Renal cortical epithelial cell (primary cell): Measurements from ENCODE around the gene UVSSA. TPM values are rescaled to one million over a fixed set of nuclear protein-coding genes. Genes with fewer than 3 reads are reported as not detected.

Experiments
- DNase-seq: peaks from one replicate; pipeline ENCODE4 v3.0.0-alpha.2; 2011; ENCODE audit warnings: low read depth
- total RNA-seq: library from RNA; depleted of rRNA; stranded (reverse); fragments of >200 nt; gene quantifications from 2 replicates; pipeline ENCODE4 v1.2.3, GENCODE V29; 2014

Gene UVSSA
- 4.7 and 10.9 TPM in 2 replicates for total RNA-seq

GRCh38 chr4:1346781-1347409 lies at the start of gene UVSSA:
Gene UVSSA (plus strand): TSS chr4:1347208. CDS start chr4:1348092, 884 bp downstream.
- DNase-seq, result peak; percentile 95

DNA sequence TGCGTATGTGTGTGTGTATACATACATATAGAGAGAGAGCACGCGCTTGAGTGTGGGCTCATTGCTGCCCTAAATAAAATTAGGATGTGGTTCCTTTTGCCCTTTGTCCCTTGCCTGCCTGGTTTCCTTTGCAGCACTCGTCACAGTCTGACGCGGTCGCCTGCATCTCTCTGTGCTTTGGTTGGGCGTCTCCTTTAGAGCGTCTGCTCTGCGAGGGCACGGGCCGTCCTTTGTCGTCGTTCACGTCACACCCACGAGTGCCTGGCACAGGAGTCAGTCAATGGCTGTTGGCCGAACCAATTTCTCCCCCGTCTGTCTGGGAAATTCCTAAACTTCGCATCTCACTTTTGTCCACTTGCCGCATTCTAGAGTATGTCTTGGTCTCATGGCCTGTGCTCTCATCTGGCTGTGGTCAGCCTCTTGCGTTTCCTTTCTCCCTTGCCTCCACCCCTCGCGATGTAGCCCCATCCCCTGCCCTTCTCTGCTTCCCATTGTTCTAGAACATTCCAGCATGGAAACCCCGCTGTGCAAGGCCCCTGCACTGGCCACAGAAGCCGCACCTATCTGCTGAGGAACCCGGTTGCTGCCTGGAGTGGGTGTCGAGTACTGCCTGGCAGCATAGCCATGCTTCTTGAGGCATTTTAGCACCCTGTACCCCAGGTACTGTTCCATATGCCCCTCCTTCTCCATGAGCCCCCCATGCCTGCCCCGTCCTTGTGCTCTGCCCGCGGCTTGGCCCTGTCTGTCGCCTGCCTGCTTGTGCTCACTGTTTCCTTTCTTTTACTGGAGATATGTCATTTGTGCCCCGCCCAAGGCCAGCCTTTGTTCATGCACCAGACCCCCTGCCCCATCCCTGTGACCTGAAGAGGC lies 49.3 kb upstream of the UVSSA start:
- no peak for DNase-seq

DNA sequence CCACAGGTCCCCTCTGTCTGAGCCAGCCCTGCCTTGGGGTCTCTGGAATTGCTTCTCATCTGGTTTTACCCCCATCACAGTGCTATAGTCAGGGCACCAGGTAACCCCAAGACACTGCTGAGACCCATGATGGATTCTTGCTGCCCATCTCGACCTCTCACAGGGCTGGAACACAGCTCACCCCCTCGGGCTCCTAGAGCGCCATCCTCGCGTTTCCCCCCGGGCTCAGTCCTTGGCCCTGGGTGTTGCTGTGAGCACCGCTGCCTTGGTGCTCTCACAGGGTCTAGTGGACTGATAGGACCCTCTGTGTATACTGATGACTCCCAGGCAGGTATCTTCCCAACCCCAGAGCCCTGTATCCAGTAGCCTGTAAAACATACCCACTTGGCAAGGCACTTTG lies 48.5 kb upstream of the UVSSA start:
- DNase-seq, result no peak

DNA sequence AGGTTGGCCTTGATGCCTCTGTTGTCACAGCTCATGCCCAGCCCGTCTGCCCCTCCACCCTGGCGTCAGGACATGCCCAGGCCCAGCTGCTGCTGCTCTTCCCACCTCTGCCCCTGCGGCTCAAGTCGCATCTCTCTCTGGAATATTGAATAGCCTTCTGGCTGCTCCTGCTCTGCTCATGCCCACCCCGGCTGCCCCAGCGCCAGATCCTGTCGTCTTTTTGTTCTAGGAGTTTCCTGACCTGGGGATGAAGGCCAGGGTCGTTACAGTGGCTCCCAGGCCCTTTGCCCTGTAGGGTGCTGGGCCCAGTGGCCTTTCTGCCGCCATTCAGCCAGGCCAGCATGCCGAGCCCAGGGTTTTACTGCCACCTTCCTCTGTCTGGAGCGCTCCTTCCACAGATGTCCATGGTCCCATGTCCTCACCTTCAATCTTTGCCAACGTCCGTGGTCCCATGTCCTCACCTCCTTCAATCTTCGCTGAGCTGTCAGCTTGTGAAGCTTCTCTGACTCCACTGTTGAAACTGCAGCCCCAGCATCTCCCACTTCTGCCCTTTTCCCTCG lies 47.6 kb upstream of the UVSSA start:
- DNase-seq, result no peak

GRCh38 chr4:1300466-1301455 lies 46.2 kb upstream of the UVSSA start:
- DNase-seq, result peak; percentile 37

DNA sequence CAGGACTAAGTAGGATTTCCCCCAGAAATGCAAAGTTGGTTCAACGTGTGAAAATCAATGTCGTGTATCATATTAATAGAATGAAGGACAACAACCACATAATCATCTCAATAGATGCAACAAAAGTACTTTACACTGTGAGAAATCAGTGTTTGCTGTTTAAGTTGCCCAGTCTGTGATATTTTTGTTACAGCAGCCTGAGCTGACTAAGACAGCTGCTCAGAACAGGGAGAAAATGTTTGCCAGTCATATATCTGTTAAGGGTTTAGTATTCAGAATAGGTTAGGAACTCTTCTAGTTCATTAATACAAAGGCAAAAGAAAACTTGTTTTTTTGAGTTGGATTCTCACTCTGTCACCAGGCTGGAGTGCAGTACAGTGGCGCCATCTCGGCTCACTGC lies 44.8 kb upstream of the UVSSA start:
- no peak for DNase-seq

DNA sequence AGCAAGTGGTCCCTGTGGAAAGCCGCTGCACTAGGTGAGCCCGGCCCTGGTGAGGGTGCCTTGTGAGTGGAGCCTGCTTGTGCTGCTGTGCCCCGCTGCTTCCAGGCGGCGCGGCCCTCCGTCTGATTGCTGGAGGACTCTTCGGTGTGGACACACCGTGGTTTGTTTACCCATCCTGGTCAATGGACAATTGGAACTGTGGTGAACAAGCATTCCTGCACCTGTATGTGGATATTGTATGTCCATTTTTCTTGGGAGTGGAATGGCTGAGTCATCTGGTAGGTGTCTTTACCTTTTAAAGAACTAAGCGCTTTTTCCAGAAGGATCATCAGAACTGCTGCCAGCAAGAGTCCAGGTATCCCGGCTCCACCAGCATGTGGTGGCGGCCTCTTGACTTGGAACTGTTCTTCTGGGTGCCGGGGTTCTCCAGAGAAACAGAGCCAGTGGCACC lies 41.7 kb upstream of the UVSSA start:
- DNase-seq, result no peak

- no peak for DNase-seq
Measured at GRCh38 chr4:1305781-1306455, 41.1 kb upstream of the UVSSA start.

DNA sequence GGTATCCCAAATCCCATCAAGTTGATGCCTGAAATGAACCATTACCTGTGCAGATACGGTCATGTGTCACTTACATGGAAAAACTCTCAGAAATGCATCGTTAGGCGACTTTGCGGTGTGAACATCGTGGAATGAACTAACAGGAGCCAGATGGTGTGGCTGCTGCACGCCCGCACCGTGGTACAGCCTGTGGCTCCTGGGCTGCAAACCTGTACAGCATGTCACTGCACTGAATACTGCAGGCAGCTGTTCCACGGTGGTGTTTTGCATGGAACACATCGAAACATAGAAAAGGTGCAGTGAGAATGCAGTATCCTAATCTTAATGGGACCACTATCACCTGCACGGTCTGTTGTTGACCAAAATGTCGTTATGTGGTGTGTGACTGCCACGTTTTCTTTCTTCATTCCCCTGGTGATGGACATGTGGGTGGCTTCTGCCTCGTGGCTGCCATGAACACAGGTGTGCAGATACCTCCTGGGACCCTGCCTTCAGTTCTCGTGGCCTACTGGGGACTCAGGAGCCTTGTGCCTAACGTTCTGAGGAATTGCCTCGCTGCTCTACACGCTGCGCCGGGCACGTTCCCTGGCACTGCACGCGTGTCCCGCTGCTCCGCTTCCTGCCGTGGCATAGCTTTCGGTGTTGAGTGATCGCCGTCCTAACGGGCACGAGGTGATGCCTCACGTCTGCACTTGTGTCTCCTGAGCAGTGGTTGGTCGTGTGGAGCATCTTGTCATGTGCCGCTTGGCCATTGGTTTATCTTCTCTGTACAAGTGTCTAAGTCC lies 38.9 kb upstream of the UVSSA start:
- DNase-seq, result no peak

GRCh38 chr4:1309261-1310010 lies 37.6 kb upstream of the UVSSA start:
- peak; percentile 87 for DNase-seq

DNA sequence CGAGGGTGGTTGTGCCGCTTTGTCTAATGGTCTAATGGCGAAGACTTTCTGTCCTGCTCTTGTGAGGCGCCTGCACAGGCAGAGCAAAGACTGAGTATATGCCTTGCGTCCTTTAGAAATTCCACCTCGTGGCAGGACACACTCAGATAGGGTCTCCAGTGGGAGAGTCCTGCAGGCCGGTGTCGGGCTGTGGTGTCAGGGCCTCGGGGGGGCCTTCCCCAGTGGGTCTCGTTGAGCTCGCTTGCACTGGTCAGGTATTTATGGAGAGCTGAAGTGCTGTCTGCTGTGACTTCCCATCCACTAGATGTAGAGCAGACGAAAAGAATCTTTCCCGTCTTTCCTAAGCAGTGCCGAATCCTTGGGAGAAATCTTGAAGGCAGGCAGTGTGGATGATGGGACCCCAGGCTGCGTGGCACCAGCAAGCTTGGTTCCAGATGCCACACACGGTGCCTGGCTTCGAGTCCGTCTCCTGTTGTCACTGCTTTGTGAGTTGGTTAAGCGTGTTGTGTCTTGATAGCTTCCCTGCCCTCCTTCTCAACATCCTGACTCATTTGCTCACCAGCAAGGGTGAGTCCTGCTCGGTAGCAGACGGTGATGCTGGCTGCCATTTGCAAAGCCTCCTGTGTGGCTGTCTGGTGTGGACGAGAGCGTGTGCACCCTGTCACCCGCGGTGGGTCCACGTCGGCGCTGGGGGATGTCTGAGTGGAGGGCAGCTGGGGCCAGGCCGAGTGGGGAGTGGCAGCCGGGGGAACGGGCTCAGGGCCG lies 36.8 kb upstream of the UVSSA start:
- no peak for DNase-seq

- DNase-seq, result no peak
Measured at GRCh38 chr4:1310796-1311631, 36.0 kb upstream of the UVSSA start.

DNA sequence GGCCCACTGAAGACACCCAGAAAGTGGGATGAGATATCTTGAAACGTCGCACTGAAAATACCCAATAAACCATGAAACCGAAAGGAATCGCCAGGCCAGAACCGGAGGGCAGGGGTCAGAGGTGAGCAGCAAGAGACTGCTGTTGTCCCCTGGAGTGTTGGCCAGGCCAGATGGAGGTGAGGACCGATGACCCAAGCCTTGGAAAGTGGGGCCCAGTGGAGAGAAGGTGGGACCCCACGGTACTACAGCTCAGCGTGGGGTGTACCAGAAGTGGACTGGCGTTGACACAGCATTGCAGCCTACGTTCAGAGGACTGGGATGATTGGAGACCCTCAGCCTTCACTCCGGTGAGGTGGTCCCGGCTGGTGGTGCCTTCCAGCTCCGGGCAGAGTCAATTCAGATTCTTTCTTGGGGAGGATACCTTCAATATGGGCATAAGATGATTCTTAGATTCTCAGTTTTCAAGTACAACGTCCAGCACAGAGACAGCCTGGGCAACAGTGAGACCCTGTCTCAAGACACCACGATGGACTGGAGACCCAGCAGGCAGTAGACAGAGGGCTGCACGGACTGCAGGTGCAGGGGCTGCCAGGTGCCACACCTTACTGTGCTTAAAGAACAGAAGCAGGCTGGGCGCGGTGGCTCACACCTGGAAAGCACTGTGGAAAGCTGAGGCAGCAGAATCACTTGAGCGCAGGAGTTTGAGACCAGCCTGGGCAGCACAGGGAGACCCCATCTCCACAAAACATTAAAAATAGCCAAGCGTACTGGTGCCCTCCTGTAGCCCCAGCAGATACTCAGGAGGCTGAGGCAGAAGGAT lies 34.0 kb upstream of the UVSSA start:
- DNase-seq, result no peak

- no peak for DNase-seq
Measured at GRCh38 chr4:1315306-1315705, 31.7 kb upstream of the UVSSA start.

DNA sequence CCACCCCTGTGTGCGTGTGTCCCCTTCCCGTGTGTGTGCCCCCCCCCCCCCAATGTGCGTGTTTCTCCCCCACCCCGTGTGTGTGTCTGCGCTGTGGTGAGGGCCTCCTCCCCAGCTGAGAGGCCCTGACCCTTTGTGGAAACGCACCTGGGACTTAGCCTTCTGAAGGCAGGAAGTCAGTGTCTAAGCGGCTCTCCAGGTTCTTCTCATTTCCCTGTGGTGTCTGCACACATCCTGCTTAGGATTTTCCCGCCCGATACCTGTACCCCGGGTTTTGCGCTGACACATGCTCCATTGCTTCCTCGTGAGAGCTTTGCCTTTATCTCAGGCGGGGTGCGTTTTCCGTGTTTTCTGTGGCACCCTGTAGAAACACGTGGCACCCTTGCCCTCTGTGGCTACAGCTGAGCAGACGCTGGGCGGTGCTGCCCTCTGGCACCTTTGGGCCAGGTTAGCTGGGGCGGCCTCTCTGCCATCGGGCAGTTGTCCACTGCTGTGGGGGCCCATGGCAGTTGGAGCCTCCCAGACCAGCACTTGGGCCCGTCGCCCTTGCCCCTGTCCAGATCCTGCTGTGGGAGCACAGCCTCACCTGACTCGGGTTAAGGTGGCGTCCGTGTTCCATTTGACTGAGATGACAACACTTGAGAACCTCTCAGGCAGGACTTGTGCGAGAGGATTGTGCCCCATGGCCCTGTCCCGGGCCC lies 31.0 kb upstream of the UVSSA start:
- DNase-seq, result no peak

- no peak for DNase-seq
Measured at GRCh38 chr4:1316537-1317168, 30.4 kb upstream of the UVSSA start.
